Spinal cord (tissue), 10 donors: ENCODE data around the gene CASQ2. TPM values are rescaled to one million over a fixed set of nuclear protein-coding genes. Genes with fewer than 3 reads are reported as not detected.

Source experiments
- DNase-seq, 6 donors: peaks; one replicate each; pipeline versions ENCODE4 v3.0.0 to v3.0.0-alpha.2; 2013 to 2015; ENCODE audit warnings: low spot score in 6 of 6, low read depth in 4 of 6
- H3K27ac ChIP-seq: one replicate; pipeline ENCODE4 v1.5.1; 2013; ENCODE audit warnings: low read depth, low read length, control low read depth
- H3K27me3 ChIP-seq: one replicate; pipeline ENCODE4 v1.6.1; 2013; ENCODE audit warnings: low read length; ENCODE audit not compliant: control insufficient read depth, insufficient read depth
- H3K36me3 ChIP-seq: one replicate; pipeline ENCODE4 v1.6.1; 2013; ENCODE audit warnings: low read length; ENCODE audit not compliant: control insufficient read depth, insufficient read depth
- H3K4me1 ChIP-seq: one replicate; pipeline ENCODE4 v1.6.1; 2013; ENCODE audit warnings: low read length; ENCODE audit not compliant: control insufficient read depth, insufficient read depth
- H3K4me3 ChIP-seq: one replicate; pipeline ENCODE4 v1.5.1; 2013; ENCODE audit warnings: low read depth, low read length, control low read depth
- H3K9me3 ChIP-seq: one replicate; pipeline ENCODE4 v1.6.1; 2013; ENCODE audit warnings: low read length; ENCODE audit not compliant: control insufficient read depth, insufficient read depth
- WGBS: methylation state at CpG from one replicate; pipeline ENCODE4 v1.1.5; 2013; ENCODE audit warnings: missing lambda C conversion rate; ENCODE audit not compliant: insufficient coverage; 5-methylcytosine and 5-hydroxymethylcytosine counted together
- polyA plus RNA-seq, 2 donors: library from polyadenylated mRNA; unstranded; fragments of 120-200 nt; gene quantifications; one replicate each; pipeline ENCODE4 v1.2.1, GENCODE V29; 2013; ENCODE audit not compliant: insufficient read length in 2 of 2
- total RNA-seq, 2 donors: library from RNA; depleted of rRNA in 1 of 2; stranded (reverse); fragments of 120-200 nt in 1 of 2; fragments of >200 nt in 1 of 2; gene quantifications; one replicate each; pipeline versions ENCODE4 v1.2.3 to v1.2.4, GENCODE V29; 2013 to 2014
- donor health status: healthy.

The CASQ2 gene
- total and polyA plus RNA-seq, 4 donors = 1.1 to 3.1 (median 1.4) TPM

- DNase-seq = no peak
- H3K27ac ChIP-seq = peak overlapping the region; percentile 58
- no peaks in the 10 kb centered on the region for H3K27me3 ChIP-seq
- no peak overlapping the region for H3K4me3 ChIP-seq
- H3K9me3 ChIP-seq = no peaks in the 10 kb centered on the region
- no peaks in the 10 kb centered on the region for H3K36me3 ChIP-seq
- WGBS = 68% methylated on average over 3 of the region's 3 CpGs
- peaks cover 3% of the 10 kb centered on the region for H3K4me1 ChIP-seq
Measured at GRCh38 chr1:115726161-115726560, 42.4 kb downstream of the CASQ2 start.

GRCh38 chr1:115725600-115725999, 42.9 kb downstream of the CASQ2 start:
- WGBS = 50% methylated on average over 1 of the region's 2 CpGs
- DNase-seq = peak in 1 of 6 donors; percentile 11
- H3K27ac ChIP-seq = peak overlapping the region; percentile 58
- no peaks in the 10 kb centered on the region for H3K27me3 ChIP-seq
- no peak overlapping the region for H3K4me3 ChIP-seq
- no peaks in the 10 kb centered on the region for H3K9me3 ChIP-seq
- H3K36me3 ChIP-seq = no peaks in the 10 kb centered on the region
- peaks cover 3% of the 10 kb centered on the region for H3K4me1 ChIP-seq

GRCh38 chr1:115723756-115724155, 44.8 kb downstream of the CASQ2 start:
- Histone ChIP-seq H3K36me3 (no peaks in the 10 kb centered on the region), H3K9me3 (no peaks in the 10 kb centered on the region), H3K27ac (no peak overlapping the region), H3K4me3 (no peak overlapping the region), H3K4me1 (peaks cover 6% of the 10 kb centered on the region), H3K27me3 (no peaks in the 10 kb centered on the region)
- no peak for DNase-seq
- 90% methylated on average over 2 of the region's 5 CpGs for WGBS

GRCh38 chr1:115722221-115722620, 46.3 kb downstream of the CASQ2 start:
- H3K27me3 ChIP-seq = no peaks in the 10 kb centered on the region
- no peaks in the 10 kb centered on the region for H3K9me3 ChIP-seq
- WGBS = no CpG with 5 or more reads among the region's 1 CpG
- no peaks in the 10 kb centered on the region for H3K36me3 ChIP-seq
- no peak overlapping the region for H3K4me3 ChIP-seq
- H3K27ac ChIP-seq = no peak overlapping the region
- peaks cover 6% of the 10 kb centered on the region for H3K4me1 ChIP-seq
- peak in 1 of 6 donors; percentile 10 for DNase-seq

- Histone ChIP-seq H3K27ac (no peak overlapping the region), H3K27me3 (no peaks in the 10 kb centered on the region), H3K36me3 (no peaks in the 10 kb centered on the region), H3K9me3 (no peaks in the 10 kb centered on the region), H3K4me3 (no peak overlapping the region), H3K4me1 (peaks cover 5% of the 10 kb centered on the region)
- peak in 2 of 6 donors; percentile 22 to 57 for DNase-seq
- 89% methylated on average over 5 of the region's 7 CpGs for WGBS
Measured at GRCh38 chr1:115719285-115719684, 49.2 kb downstream of the CASQ2 start.

- Histone ChIP-seq H3K36me3 (no peaks in the 10 kb centered on the region), H3K4me3 (no peak overlapping the region), H3K27me3 (no peaks in the 10 kb centered on the region), H3K4me1 (peaks cover 3% of the 10 kb centered on the region), H3K9me3 (no peaks in the 10 kb centered on the region), H3K27ac (no peak overlapping the region)
- DNase-seq = no peak
- 100% methylated on average over 3 of the region's 5 CpGs for WGBS
Measured at GRCh38 chr1:115718011-115718754, 50.3 kb downstream of the CASQ2 start.

- peak in 2 of 6 donors; percentile 27 to 67 for DNase-seq
- H3K27me3 ChIP-seq = no peaks in the 10 kb centered on the region
- no peaks in the 10 kb centered on the region for H3K36me3 ChIP-seq
- 20% methylated on average over 1 of the region's 5 CpGs for WGBS
- no peak overlapping the region for H3K4me3 ChIP-seq
- H3K27ac ChIP-seq = no peak overlapping the region
- no peaks in the 10 kb centered on the region for H3K9me3 ChIP-seq
- peaks cover 3% of the 10 kb centered on the region for H3K4me1 ChIP-seq
Measured at GRCh38 chr1:115717541-115717940, 51.0 kb downstream of the CASQ2 start.

- Histone ChIP-seq H3K36me3 (no peaks in the 10 kb centered on the region), H3K4me3 (no peak overlapping the region), H3K27me3 (no peaks in the 10 kb centered on the region), H3K27ac (no peak overlapping the region), H3K9me3 (no peaks in the 10 kb centered on the region), H3K4me1 (peaks cover 3% of the 10 kb centered on the region)
- WGBS = no CpG with 5 or more reads among the region's 1 CpG
- no peak for DNase-seq
Measured at GRCh38 chr1:115714572-115715141, 53.9 kb downstream of the CASQ2 start.

GRCh38 chr1:115713906-115714305, 54.6 kb downstream of the CASQ2 start:
- H3K27me3 ChIP-seq = no peaks in the 10 kb centered on the region
- H3K4me1 ChIP-seq = no peaks in the 10 kb centered on the region
- no peak overlapping the region for H3K4me3 ChIP-seq
- WGBS = 100% methylated on average over 1 of the region's 5 CpGs
- no peak for DNase-seq
- H3K36me3 ChIP-seq = no peaks in the 10 kb centered on the region
- H3K9me3 ChIP-seq = no peaks in the 10 kb centered on the region
- no peak overlapping the region for H3K27ac ChIP-seq
